GM18508 (cell line): Measurements from ENCODE around the gene MYO7A.

Source experiments
- ATAC-seq: cut with Tn5 transposase; IDR thresholded peaks from one replicate; pipeline ENCODE4 v1.9.1; 2021; ENCODE audit warnings: moderate number of reproducible peaks; ENCODE audit not compliant: insufficient read depth, unreplicated experiment

Gene MYO7A

DNA sequence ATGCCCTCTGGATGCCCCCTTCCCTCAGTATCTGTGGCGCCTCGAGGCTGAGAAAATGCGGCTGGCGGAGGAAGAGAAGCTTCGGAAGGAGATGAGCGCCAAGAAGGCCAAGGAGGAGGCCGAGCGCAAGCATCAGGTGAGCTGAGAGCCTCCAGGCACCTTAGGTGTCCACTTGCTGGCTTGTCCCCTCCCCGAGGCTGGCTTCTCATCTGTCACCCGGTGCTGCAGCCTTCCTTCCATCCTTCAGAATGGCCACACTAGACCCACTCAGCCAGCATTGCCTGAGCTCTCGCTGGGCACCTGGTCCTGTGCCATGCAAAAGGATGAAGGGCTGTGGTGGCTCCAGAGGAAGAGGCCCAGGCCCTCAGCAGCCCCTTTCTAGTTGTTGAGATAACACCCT is 52.3 kb downstream of the MYO7A start:
- ATAC-seq, result no peak

DNA sequence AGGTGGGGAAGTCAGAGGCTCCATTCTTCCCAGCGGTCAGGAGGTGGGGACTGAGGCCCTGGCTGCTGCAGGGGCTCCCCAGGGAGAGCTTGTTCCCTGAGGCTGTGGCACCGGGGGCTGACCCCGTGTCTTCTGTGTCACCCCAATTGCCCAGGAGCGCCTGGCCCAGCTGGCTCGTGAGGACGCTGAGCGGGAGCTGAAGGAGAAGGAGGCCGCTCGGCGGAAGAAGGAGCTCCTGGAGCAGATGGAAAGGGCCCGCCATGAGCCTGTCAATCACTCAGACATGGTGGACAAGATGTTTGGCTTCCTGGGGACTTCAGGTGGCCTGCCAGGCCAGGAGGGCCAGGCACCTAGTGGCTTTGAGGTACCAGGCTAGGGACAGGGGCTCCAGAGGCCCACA is 53.2 kb downstream of the MYO7A start:
- no peak for ATAC-seq

DNA sequence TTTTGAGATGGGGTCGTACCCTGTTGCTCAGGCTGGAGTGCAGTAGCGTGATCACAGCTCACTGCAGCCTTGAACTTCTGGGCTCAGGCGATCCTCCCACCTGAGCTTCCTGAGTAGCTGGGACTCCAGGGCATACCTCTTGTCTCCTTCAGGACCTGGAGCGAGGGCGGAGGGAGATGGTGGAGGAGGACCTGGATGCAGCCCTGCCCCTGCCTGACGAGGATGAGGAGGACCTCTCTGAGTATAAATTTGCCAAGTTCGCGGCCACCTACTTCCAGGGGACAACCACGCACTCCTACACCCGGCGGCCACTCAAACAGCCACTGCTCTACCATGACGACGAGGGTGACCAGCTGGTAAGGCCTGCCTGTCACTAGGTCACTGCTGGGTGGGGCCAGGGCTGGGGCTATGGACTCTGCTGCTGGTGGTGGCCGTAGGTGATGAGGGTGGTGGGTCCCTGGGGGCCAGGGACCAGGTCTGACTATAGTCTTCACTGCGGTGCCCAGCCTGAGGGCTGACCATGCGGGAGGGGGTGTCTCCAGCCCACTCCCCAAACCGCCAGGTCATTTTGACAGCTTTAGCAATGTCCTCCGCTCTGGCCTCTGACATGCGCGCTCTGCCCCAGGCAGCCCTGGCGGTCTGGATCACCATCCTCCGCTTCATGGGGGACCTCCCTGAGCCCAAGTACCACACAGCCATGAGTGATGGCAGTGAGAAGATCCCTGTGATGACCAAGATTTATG is 53.9 kb downstream of the MYO7A start:
- no peak for ATAC-seq

DNA sequence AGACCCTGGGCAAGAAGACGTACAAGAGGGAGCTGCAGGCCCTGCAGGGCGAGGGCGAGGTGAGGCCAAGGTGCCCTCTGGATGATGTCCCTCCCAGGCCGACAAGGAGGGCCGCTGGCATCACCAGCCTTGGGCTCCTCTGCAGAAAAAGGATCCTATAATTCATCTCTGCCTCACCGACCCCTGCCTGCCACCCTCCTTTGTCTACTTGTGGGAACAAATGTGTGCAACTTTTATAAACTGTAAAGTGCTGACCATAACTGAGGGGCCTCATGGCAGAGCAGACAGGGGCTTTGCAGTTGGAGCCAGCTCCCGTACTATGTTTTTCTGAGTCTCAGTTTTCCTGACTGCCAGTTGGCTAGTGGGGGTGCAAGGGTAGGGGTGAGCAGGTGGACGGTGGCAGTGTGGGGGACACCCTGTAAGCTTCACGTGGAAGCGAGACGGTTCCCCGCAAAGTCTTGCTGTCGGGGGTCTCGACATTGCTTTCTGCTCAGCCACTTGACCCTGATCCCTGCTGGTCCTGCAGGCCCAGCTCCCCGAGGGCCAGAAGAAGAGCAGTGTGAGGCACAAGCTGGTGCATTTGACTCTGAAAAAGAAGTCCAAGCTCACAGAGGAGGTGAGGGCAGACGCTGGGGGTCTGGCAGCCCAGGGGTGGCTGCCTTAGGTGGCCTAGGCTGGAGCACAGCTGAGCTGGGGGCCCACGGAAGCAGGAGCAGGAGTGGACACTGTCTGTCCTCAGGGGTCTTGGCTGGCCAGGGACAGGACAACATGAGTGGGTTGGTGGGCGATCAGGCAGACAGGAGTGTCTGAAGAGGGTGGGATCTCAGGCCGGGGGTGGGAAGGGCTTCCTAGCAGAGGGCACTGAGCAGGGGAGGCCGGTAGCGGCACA is 54.7 kb downstream of the MYO7A start:
- ATAC-seq, result no peak

DNA sequence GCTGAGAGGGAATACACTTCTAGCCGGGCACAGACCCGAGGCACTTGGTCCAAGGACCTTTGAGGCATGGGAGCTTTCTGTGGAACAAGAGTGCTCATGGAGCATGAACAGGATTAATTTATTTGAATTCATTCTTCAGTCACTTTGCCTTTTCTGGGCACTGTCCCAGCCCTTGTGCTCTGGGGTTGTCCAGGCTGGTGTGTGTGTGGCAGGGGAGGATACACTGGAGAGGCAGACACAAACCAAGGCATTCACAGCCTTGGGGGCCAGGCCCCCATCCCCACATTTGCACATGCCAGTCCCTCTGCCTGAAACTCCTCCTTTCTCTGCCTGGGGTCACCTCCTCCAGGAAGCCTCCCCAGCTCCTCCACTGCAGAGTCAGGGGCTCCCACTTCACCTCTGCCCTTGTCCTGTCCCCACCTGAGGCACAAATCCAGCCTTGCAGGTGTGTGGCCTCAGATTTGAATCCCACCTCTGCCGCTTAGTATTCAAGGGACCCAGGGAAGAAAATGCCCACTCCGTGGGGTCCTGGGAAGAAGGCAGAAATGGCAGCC is 55.5 kb downstream of the MYO7A start:
- ATAC-seq, result no peak

GRCh38 chr11:77184136-77184860 is 56.3 kb downstream of the MYO7A start:
- ATAC-seq, result no peak

- no peak for ATAC-seq
Observed at GRCh38 chr11:77186302-77186701, 58.3 kb downstream of the MYO7A start.

GRCh38 chr11:77187111-77187750 is 59.2 kb downstream of the MYO7A start:
- no peak for ATAC-seq

DNA sequence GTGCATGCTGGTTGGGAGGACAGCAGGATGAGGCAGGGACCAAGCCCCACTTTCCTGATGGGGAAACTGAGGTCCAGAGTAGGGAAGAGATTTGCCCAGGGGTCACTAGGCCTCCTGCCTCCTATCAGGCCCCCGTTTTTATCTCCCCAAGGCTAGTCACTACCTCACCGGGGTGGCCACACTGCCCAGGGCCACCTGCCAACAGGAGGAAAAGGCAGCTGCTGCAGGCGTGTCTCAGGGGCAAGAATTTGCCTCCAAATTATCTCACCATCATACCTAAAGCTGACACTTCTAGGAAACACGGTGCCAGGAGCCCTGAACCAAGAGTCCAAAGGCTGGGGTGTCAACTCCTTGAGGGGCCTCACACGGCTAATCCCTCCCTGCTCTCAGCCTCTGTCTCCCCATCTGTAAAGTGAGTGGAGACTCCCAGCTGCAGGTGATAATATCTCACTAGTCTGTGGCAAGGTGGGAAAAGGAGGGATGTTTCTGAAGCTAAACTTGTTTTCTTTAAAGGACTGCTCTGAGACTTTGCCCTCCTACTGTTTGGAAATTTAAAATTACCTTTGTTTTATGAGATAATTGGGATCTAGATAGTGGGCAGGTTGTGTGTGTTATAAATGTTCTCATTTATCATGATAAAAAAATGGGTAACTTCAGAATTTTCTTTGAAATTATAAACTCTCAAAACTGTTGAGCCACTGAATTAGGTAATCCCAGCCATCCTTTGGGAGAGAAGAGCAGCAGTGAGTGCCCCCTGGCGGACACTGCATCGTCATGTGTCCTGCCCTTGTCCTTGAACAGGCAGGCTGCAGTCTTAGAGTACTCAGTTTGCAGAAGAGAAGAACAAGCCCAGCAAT is 60.0 kb downstream of the MYO7A start:
- ATAC-seq, result no peak

DNA sequence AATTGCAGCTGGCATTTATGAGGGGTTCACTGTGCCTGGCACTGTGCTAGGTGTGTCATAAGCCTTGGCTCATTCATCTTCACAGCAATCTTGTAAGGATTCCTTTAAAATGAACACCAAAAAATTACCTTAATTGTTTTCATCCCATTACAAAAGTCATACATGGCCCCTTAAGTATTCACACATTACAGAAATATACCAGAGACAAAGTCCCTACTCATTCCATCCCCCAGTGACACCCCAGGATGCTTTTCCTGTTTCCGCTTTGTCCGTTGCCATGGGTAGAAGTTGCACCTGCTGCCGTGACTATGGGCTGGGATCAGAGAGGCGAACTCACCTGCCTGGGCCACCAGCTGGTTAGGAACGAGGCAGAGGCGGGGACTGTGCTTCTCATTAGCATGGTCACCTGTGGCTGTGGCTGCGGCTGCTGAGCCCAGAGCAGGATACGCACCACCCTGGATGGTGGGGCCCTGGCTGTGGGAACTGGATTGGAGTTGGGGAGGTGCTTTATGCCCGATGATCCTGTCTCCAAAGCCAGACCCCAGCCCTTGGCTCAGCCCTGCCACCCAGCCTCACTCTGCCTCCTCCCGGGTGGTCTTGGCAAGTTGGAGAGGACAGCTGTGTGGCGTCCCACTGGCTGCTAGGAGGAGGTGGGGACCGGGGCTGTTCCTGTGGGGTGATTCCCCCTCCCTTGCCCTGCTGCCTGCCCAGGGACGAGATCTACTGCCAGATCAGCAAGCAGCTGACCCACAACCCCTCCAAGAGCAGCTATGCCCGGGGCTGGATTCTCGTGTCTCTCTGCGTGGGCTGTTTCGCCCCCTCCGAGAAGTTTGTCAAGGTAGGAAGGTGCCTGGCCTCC is 60.8 kb downstream of the MYO7A start:
- no peak for ATAC-seq

- ATAC-seq, result no peak
Observed at GRCh38 chr11:77189588-77190210, 61.7 kb downstream of the MYO7A start.

- no peak for ATAC-seq
Observed at GRCh38 chr11:77190331-77191075, 62.5 kb downstream of the MYO7A start.

DNA sequence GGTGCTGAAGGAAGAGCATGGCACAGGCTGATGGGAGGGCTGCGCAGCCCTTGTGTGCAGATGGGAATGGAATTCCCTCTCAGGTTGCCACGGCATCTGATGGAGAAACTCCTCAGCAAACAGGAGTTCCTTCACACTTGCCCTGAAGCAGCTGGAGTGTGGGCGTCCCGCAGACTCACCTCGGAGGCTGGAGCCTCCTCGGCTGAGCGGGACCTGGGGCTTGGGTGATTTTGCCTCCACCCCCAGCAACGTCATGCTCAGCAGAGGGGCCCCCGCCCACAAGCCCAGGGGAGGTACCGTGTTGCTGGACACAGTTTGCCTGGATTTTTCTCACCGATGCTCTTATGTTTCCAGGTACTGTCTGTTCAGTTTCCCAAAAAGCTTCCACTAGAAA is 63.4 kb downstream of the MYO7A start:
- no peak for ATAC-seq

GRCh38 chr11:77191823-77192495 is 63.9 kb downstream of the MYO7A start:
- no peak for ATAC-seq

GRCh38 chr11:77193167-77193566 is 65.1 kb downstream of the MYO7A start:
- ATAC-seq, result no peak

DNA sequence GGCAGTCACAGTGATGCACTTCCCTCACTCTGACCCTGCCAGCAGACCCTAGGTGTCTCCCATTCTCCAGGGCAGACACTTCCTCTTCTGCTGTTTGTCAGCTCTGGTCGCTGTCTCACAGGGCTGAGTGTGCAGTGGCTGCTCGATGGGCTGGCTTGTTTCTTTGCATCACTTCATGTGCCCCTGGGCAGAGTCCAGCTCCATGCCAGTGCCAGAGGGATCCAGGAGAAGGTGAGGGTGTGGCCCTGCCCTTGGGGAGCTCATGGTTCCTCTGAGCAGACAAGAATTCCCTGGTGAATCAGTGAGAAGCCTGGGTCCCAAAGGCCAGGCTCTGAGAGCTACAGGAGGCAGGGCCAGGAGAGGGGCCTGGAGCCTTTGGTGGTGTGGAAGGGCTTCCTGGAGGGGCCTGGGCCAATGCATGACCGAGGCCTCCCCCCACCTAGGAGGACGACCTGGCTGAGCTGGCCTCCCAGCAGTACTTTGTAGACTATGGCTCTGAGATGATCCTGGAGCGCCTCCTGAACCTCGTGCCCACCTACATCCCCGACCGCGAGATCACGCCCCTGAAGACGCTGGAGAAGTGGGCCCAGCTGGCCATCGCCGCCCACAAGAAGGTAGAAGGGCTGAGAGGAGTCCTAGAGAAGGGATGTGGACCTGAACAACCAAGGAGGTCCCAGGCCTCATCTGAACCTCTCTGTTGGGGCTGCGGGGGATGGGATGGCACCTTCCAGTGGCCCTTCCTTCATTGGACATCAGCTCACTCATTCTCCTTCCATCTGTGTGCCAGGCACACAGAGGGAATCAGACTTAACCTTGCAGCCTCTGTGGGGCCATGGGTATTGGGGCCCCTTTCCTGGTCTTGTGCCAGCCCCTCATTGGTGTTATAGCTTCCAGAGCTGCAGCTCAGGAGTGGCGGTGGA is 66.1 kb downstream of the MYO7A start:
- no peak for ATAC-seq
